Left lobe of liver (tissue), 2 donors: ENCODE results near the gene RANBP3L. TPM values are rescaled to one million over a fixed set of nuclear protein-coding genes. Genes with fewer than 3 reads are reported as not detected.
"Not testable (repeated sequence)": the region's sequence is repeated elsewhere in the genome, so short reads cannot be mapped to it uniquely, and the experiment has no call there.

ENCODE experiments used
- ATAC-seq: fragments of 200-7000 bp; cut with Tn5 transposase; one replicate; pipeline ENCODE4 v1.9.1; 2020; ENCODE audit warnings: mild to moderate bottlenecking, moderate library complexity
- DNase-seq: peaks from one replicate; pipeline ENCODE4 v3.0.0-alpha.2; 2020; ENCODE audit warnings: low spot score
- total RNA-seq: library from RNA; stranded (reverse); gene quantifications from one replicate; pipeline ENCODE4 v1.2.1, GENCODE V29; 2021
- donor health status: DM: no; HTN: no; CAD: no; lungs with moderate emphysema.
- donor health status: DM: no; HTN: yes; CAD: no.

The RANBP3L gene, protein sequence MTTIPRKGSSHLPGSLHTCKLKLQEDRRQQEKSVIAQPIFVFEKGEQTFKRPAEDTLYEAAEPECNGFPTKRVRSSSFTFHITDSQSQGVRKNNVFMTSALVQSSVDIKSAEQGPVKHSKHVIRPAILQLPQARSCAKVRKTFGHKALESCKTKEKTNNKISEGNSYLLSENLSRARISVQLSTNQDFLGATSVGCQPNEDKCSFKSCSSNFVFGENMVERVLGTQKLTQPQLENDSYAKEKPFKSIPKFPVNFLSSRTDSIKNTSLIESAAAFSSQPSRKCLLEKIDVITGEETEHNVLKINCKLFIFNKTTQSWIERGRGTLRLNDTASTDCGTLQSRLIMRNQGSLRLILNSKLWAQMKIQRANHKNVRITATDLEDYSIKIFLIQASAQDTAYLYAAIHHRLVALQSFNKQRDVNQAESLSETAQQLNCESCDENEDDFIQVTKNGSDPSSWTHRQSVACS
- total RNA-seq, result 3.3 TPM

GRCh38 chr5:36301858-36302603 is at the start of gene RANBP3L:
Gene RANBP3L (minus strand): TSS chr5:36301902. CDS start chr5:36301416, 486 bp downstream.
- DNase-seq, result peak; percentile 55
- peak; percentile 77 for ATAC-seq

DNA sequence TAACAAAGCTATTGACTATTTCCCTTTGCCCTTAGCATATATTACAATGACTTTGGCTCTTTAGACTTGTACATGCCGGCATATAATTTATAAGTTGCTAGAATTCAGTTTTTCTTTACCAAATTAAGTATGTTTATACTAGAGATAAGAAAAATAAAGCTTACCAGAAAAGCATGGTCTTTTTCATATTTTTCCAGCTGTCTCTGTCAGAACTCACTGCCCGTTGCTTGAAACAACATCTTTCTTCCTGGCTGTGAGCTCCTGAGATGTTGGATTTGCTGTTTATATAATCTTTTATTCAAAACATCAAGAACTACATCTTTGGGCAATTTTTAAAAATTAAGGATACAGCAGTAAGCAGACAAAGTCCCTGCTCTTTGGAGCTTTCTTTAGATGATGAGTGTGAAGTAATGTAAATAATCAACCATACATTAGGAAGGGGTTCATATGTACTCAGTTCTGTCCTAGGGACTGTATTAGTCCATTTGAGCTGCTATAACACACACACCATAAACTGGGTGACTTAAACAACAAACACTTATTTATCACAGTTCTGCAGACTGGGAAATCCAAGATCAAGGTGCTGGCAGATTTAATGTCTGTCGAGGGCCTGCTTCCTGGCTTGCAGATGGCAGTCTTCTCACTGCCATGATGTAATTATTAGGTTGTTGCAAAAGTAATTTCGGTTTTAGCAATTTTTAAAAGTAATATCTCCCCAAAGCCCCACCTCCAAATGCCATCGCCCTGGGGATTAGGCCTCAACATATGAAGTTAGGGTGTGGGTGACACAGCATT is 45.4 kb upstream of the RANBP3L start:
- ATAC-seq (no peak), DNase-seq (no peak)

DNA sequence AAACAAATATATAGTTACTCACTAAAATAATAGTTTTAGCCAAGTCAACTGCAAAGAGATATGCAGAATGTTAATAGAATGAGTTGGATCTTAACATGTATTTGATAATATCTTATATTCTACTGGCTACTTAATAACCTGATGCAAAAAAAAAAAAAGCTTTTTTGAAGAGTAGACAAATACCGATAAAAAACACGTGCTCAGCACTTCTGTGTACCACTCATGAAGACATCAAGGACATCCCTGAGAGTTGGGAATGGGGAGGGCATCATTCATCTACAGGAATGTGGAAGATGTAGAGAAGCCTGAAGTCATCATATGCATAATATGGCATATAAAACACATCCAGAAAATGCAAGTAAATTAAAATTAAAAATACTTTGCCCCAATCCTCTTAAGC is 43.2 kb upstream of the RANBP3L start:
- ATAC-seq, result no peak
- no peak for DNase-seq

- not testable (repeated sequence) for DNase-seq, ATAC-seq
Measured at GRCh38 chr5:36341720-36342119, 40.0 kb upstream of the RANBP3L start.

GRCh38 chr5:36337597-36337996 is 35.9 kb upstream of the RANBP3L start:
- DNase-seq (no peak), ATAC-seq (no peak)

- ATAC-seq, result no peak
- DNase-seq, result no peak
Measured at GRCh38 chr5:36334315-36334714, 32.6 kb upstream of the RANBP3L start.

DNA sequence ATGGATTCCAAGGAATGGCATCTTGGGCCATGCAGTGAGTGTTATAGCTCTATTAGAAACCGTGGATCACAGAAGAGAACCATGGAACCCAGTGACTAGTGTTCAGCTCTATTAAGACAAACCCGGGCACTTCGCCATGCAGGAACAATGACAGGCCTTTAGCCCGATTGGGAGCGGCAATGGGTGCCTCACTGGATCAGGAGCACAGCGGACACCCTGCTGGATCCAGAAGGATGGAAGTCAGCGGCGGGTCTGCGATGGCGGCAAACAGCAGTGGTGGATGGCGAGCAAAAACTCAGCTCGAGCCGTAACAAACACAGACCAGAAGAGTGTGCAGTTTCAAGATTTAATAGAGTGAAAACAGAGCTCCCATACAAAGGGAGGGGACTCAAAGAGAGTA is 31.0 kb upstream of the RANBP3L start:
- not testable (repeated sequence) for DNase-seq

DNA sequence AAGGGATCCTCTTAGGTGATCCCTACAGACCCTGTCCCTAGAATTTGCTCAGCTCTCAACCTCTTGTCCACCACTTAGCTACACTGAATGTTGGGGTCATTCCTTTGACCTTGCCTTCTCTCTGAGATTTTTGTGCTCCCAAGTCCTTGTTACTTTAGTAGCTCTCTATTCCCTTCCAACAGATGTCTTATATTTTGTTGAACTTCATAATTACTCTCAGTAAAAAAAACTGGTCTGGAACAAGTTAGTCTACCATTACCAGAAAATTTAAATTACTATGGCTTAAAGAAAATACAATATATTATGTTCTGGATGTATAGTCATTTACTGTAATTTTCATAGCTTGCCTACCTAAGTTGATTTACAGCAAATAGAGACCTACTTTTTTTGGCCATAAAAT is 23.5 kb upstream of the RANBP3L start:
- ATAC-seq, result no peak
- no peak for DNase-seq

More for the DNA sequence above, 31.0 kb upstream of the RANBP3L start:
- ATAC-seq, result not testable (repeated sequence)

GRCh38 chr5:36323926-36324781 is 22.5 kb upstream of the RANBP3L start:
- peak; percentile 94 for DNase-seq

DNA sequence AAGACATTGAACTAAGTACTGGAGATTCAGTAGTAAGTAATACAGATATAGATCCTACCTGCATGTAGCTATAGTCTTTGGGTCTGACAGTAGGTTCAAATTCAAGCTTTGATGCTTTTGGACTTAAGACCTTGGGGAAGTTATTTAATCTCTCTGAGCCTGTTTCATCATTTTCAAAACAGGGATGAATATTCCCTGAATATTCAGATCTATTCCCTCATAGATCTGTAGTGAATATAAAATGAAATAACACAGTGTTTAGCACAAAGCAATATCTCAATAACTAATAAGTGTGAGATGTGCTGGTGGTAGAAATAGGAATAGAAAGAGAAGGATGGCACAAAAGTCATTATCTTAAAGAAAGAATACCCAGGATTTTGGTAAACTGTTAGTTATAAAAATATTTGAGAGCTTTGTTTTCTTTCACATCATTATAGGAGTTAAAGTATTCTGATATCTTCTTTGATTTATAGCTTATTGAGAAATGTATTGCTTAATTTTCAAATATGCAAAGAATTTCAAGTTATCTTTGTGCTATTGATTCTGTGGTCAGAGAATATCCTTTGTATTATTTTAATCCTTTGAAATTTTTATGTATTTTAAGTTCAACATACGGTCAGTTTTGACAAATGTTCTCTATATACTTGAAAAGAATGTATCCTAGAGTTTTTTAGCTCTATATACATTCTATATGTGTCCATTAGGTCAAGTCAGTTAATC is 11.4 kb upstream of the RANBP3L start:
- ATAC-seq (no peak), DNase-seq (no peak)

More at GRCh38 chr5:36323926-36324781, 22.5 kb upstream of the RANBP3L start:
- ATAC-seq, result peak; percentile 89

- ATAC-seq (no peak), DNase-seq (no peak)
Measured at GRCh38 chr5:36311956-36312355, 10.3 kb upstream of the RANBP3L start.

- ATAC-seq (no peak), DNase-seq (no peak)
Measured at GRCh38 chr5:36310138-36310537, 8.4 kb upstream of the RANBP3L start.

- peak; percentile 78 for DNase-seq
- ATAC-seq, result peak; percentile 82
Measured at GRCh38 chr5:36305571-36306326, 4.0 kb upstream of the RANBP3L start.

GRCh38 chr5:36304095-36304805 is 2.5 kb upstream of the RANBP3L start:
- no peak for DNase-seq
- no peak for ATAC-seq

- ATAC-seq (peak; percentile 21), DNase-seq (peak; percentile 49)
Measured at GRCh38 chr5:36300927-36301540, 668 bp downstream of the RANBP3L start.

- ATAC-seq (peak; percentile 8), DNase-seq (no peak)
Measured at GRCh38 chr5:36300191-36300926, 1.3 kb downstream of the RANBP3L start.

DNA sequence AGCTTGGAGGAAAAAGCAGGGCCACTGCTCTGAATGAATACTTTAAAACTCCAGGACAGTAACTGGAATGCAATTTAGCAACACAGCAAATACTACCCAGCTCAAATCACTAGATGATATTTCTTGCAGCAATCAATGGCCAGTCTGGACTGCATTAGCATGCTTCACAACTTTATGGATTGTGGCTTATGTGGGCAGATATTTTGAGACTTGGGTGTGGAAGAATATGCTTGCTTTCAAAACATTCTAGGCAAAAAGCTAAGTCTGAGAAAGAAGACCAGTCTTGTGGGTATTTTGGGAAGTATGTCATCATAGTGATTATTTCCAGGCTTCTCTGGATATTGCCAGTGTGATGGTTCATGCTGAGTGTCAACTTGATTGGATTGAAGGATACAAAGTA is 3.1 kb downstream of the RANBP3L start:
- ATAC-seq (no peak), DNase-seq (no peak)
